K562 (cell line): ENCODE results near the gene KDM2A. TPM values are rescaled to one million over a fixed set of nuclear protein-coding genes. Genes with fewer than 3 reads are reported as not detected.

Experiments used
- ATAC-seq: fragments of 200-7000 bp; cut with Tn5 transposase; 3 replicates; pipeline ENCODE4 v1.9.1; 2020; ENCODE audit warnings: moderate library complexity
- BruUV-seq: library from RNA; stranded (reverse); fragments of 400-500 nt; replicated peaks from 2 replicates; lab custom pipeline; 2021; lab: Mats Ljungman, UMichigan
- CTCF ChIA-PET: fragments of 300-600 bp; formaldehyde crosslinking; extraction: SDS; loops from one replicate; lab custom pipeline; 2021; ENCODE audit warnings: low intra/inter-chr PET ratio; lab: Yijun Ruan, JAX
- POLR2A ChIA-PET: fragments of 300-600, 350-650 bp; sonication (Branson Sonifier 250); formaldehyde crosslinking; extraction: SDS; loops from one replicate; lab custom pipeline; 2021; ENCODE audit warnings: antibody characterized with exemption, inconsistent platforms; lab: Yijun Ruan, JAX
- DNase-seq, 4 experiments: peaks; one replicate each; pipeline versions ENCODE4 v3.0.0 to v3.0.0-alpha.2; 2011 to 2018; ENCODE audit warnings: low spot score in 3 of 4, mixed read lengths in 3 of 4; ENCODE audit errors: extremely low read depth in 1 of 4
- FAIRE-seq: peaks from 2 replicates; lab custom pipeline; 2011; peaks lifted over from hg19 to GRCh38; lab: Jason Lieb, UNC
- H2AFZ ChIP-seq: 2 replicates; pipeline ENCODE4 v1.6.0; 2011; ENCODE audit warnings: low read depth, low read length, control low read depth, inconsistent platforms
- H3K27ac ChIP-seq: fragments of 200-600 bp; 3 replicates; pipeline ENCODE4 v1.8.0; 2011; ENCODE audit warnings: low read depth, mild to moderate bottlenecking, control low read depth, inconsistent platforms, low read length, moderate library complexity, mixed read lengths; ENCODE audit errors: extremely low read depth
- H3K27me3 ChIP-seq, 2 experiments: fragments of 300-600 bp in 1 of 2; 2 replicates in 1 of 2; 3 replicates in 1 of 2; pipeline versions ENCODE4 v1.6.0 to v1.8.0; 2011; ENCODE audit warnings: inconsistent platforms in 2 of 2, low read length in 2 of 2, mild to moderate bottlenecking in 1 of 2, mixed read lengths in 1 of 2, moderate library complexity in 1 of 2; ENCODE audit not compliant: control insufficient read depth in 2 of 2, insufficient read depth in 2 of 2
- H3K36me3 ChIP-seq: fragments of 300-600 bp; 3 replicates; pipeline ENCODE4 v1.8.0; 2011; ENCODE audit warnings: mild to moderate bottlenecking, low read length, inconsistent platforms; ENCODE audit not compliant: control insufficient read depth, insufficient read depth
- H3K4me1 ChIP-seq, 2 experiments: fragments of 200-600 bp in 1 of 2; replicated peaks in 1 of 2; 2 replicates in 1 of 2; 3 replicates in 1 of 2; pipeline versions ENCODE4 v1.5.1 to v1.8.0; 2011; ENCODE audit warnings: inconsistent platforms in 2 of 2, low read length in 2 of 2, mild to moderate bottlenecking in 1 of 2, mixed read lengths in 1 of 2, moderate library complexity in 1 of 2; ENCODE audit not compliant: control insufficient read depth in 2 of 2, insufficient read depth in 2 of 2
- H3K4me2 ChIP-seq: 2 replicates; pipeline ENCODE4 v1.6.1; 2011; ENCODE audit warnings: low read length, control low read depth, inconsistent platforms, mixed read lengths; ENCODE audit not compliant: insufficient read depth
- H3K4me3 ChIP-seq: fragments of 200-600 bp; sonication (generic), shearing (Covaris generic); 2 replicates; pipeline ENCODE4 v1.5.1; 2016; ENCODE audit warnings: control low read depth, inconsistent platforms
- H3K79me2 ChIP-seq: fragments of 200-600 bp; 3 replicates; pipeline ENCODE4 v1.8.0; 2011; ENCODE audit warnings: low read length, inconsistent platforms; ENCODE audit not compliant: control insufficient read depth, insufficient read depth
- H3K9ac ChIP-seq, 2 experiments: 2 replicates each; pipeline versions ENCODE4 v1.6.0 to v1.6.1; 2011; ENCODE audit warnings: low read depth in 2 of 2, low read length in 2 of 2, control low read depth in 1 of 2, inconsistent platforms in 1 of 2, mild to moderate bottlenecking in 1 of 2, mixed read lengths in 1 of 2; ENCODE audit not compliant: insufficient read depth in 1 of 2
- H3K9me1 ChIP-seq: one replicate; pipeline ENCODE4 v1.6.0; 2011; ENCODE audit warnings: inconsistent platforms, mild to moderate bottlenecking, low read length, moderate library complexity; ENCODE audit not compliant: control insufficient read depth, insufficient read depth
- H3K9me3 ChIP-seq: replicated peaks from 2 replicates; pipeline ENCODE4 v1.5.1; 2011; ENCODE audit warnings: low read depth, low read length, inconsistent platforms; ENCODE audit not compliant: control insufficient read depth, insufficient read depth
- H4K20me1 ChIP-seq: replicated peaks from 2 replicates; pipeline ENCODE4 v1.6.1; 2011; ENCODE audit warnings: low read length, inconsistent platforms, mixed read lengths; ENCODE audit not compliant: control insufficient read depth, insufficient read depth
- CGGBP1 ChIP-seq: fragments of 250-450 bp; sonication (Bioruptor Pico); IDR thresholded peaks from 2 replicates; pipeline ENCODE4 v1.9.0; 2021; ENCODE audit warnings: mild to moderate bottlenecking
- DIDO1 ChIP-seq: fragments of 450-650 bp; IDR thresholded peaks from 2 replicates; pipeline ENCODE4 v1.6.1; 2016; ENCODE audit warnings: low read depth, missing biosample characterization, missing genetic modification characterization
- ERF ChIP-seq: fragments of 450-650 bp; formaldehyde crosslinking; IDR thresholded peaks from 2 replicates; pipeline ENCODE4 v1.4.0; 2020; ENCODE audit warnings: mild to moderate bottlenecking, mixed read lengths
- NFIC ChIP-seq: fragments of 450-650 bp; IDR thresholded peaks from 2 replicates; pipeline ENCODE4 v1.6.1; 2017; ENCODE audit warnings: mild to moderate bottlenecking, inconsistent platforms
- NR2C1 ChIP-seq, 2 experiments: fragments of 450-650 bp; IDR thresholded peaks; 2 replicates each; pipeline ENCODE4 v1.6.1; 2017; ENCODE audit warnings: mild to moderate bottlenecking in 2 of 2, antibody characterized with exemption in 1 of 2, inconsistent platforms in 1 of 2, missing compliant biosample characterization in 1 of 2, missing genetic modification characterization in 1 of 2
- SNRNP70 ChIP-seq: fragments of 200-400 bp; formaldehyde crosslinking; optimal IDR thresholded peaks from 2 replicates; pipeline ENCODE3; 2017; ENCODE audit warnings: low read depth, low read length
- whole genome bisulfite sequencing: fragments of 100-300 bp; shearing (Covaris generic); methylation state at CpG from one replicate; pipeline ENCODE4 v1.1.6; 2016; ENCODE audit warnings: low coverage, mixed read lengths; ENCODE audit not compliant: insufficient coverage; ENCODE audit errors: missing lambda C conversion rate; 5-methylcytosine and 5-hydroxymethylcytosine counted together
- in situ Hi-C: fragments of 300-500 bp; cut with MboI; formaldehyde crosslinking; loops from 4 replicates; pipeline ENCODE4 v1.15.0; 2018; ENCODE audit warnings: inconsistent platforms, mixed read lengths
- intact Hi-C: fragments of 100-400 bp; cut with micrococcal nuclease; formaldehyde crosslinking; loops from 2 replicates; pipeline ENCODE4 v1.14.2; 2022
- polyA plus RNA-seq, 8 experiments: library from polyadenylated mRNA; depleted of rRNA in 4 of 8; stranded (reverse) in 5 of 8; unstranded in 3 of 8; fragments of >200 nt; fragmentation: Nextera tagmentation in 2 of 8; fragmentation: Illumina TruSeq in 1 of 8; extraction: Ambion mirVana in 2 of 8; extraction: Trizol in 1 of 8; gene quantifications; 2 replicates each; pipeline versions ENCODE4 v1.2.1 to v1.2.3, GENCODE V29; 2011 to 2014; ENCODE audit warnings: inconsistent platforms in 1 of 8, missing spikeins in 1 of 8
- total RNA-seq, 7 experiments: library from RNA; depleted of rRNA in 6 of 7; stranded (reverse); fragments of >200 nt in 6 of 7; fragmentation: Illumina TruSeq in 2 of 7; extraction: Trizol in 2 of 7; gene quantifications; 2 replicates each; pipeline versions ENCODE4 v1.2.1 to v1.2.3, GENCODE V29; 2011 to 2021; ENCODE audit warnings: low replicate concordance in 1 of 7
- TF ChIP-seq, protein P1 (sequence below), 2 experiments: IDR thresholded peaks in 1 of 2; conservative IDR thresholded peaks in 1 of 2; 2 replicates each; pipeline ENCODE4 v1.6.1; 2016; ENCODE audit warnings: low read depth in 2 of 2, mild to moderate bottlenecking in 1 of 2, missing compliant biosample characterization in 1 of 2, missing genetic modification characterization in 1 of 2, moderate library complexity in 1 of 2

The KDM2A gene
- total and polyA plus RNA-seq, 9 of the 15 experiments (the other 6 are each of a cell fraction or from before 2014, with no cell fraction given): 5.0 to 39.3 (median 21.3) TPM

DNA sequence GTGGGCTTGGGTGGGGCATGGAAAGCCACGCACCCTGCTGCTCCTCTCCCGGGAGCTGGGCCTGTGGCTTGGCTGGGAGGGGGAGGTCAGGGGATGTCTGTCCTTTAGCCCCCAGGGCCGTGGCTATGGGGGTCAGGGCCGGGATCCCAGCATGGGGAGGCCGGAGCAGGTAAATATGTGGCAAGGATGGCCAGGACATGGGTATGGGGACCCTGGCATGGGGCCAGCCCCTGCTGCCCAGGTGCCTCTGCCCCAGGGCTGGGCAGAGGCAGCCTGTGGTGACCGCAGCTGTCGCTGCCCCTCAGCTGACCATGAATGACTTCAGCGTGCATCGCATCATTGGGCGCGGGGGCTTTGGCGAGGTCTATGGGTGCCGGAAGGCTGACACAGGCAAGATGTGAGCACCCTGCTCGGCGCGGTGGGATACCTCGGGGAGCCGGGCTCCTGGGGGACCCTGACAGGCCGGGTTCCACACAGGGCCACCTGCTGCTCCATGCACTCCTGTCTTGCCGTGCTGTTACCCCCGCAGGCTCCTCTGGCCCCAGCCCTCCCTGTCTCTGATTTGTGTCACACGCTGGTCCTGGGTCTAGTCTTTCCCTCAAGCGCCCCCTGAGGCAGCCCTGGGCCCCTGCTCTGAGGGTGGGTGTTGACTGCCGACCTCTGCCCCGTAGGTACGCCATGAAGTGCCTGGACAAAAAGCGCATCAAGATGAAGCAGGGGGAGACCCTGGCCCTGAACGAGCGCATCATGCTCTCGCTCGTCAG is 161.9 kb downstream of the KDM2A start:
- WGBS: 96% methylated on average over 23 of the region's 31 CpGs
- no peak overlapping the region for H3K4me2 ChIP-seq
- no peaks in the 10 kb centered on the region for H4K20me1 ChIP-seq
- H3K27me3 ChIP-seq: no peaks in the 10 kb centered on the region
- H3K4me3 ChIP-seq: no peak overlapping the region
- no peak for DNase-seq
- in situ Hi-C loops (no loop called here), intact Hi-C loops (no loop called here)
- TF ChIP-seq NFIC: peak; percentile 29; the same call in 1 of the 2 replicates
- no peak for TF ChIP-seq CGGBP1 (CRISPR knock-in tag)
- TF ChIP-seq ERF (CRISPR knock-in tag): no peak
- TF ChIP-seq NR2C1 (IDR thresholded peaks at IDR 0.05): no peak
- TF ChIP-seq NR2C1 (tag; IDR thresholded peaks at IDR 0.05): no peak
- TF ChIP-seq DIDO1 (tag): no peak
- TF ChIP-seq, protein P1, sequence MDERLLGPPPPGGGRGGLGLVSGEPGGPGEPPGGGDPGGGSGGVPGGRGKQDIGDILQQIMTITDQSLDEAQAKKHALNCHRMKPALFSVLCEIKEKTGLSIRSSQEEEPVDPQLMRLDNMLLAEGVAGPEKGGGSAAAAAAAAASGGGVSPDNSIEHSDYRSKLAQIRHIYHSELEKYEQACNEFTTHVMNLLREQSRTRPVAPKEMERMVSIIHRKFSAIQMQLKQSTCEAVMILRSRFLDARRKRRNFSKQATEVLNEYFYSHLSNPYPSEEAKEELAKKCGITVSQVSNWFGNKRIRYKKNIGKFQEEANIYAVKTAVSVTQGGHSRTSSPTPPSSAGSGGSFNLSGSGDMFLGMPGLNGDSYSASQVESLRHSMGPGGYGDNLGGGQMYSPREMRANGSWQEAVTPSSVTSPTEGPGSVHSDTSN (CRISPR knock-in tag; IDR thresholded peaks at IDR 0.05; ENCODE audit: low read depth): no peak
- TF ChIP-seq, protein P1 (tag; conservative IDR thresholded peaks at IDR 0.05; ENCODE audit: low read depth): no peak
- no peak for TF ChIP-seq SNRNP70
- H3K4me1 ChIP-seq: peaks cover 23 to 67% of the 10 kb centered on the region in 2 experiments
- H3K9ac ChIP-seq: peak overlapping the region in 1 of 2 experiments; percentile 64; a peak in 2 of 4 replicates
- no peak overlapping the region for H3K27ac ChIP-seq
- FAIRE-seq: no peak
- CTCF ChIA-PET: no interaction called here
- peaks cover 34% of the 10 kb centered on the region for H3K79me2 ChIP-seq
- H3K9me1 ChIP-seq: no peaks in the 10 kb centered on the region
- H2AFZ ChIP-seq: no peak overlapping the region
- no TSS peak for BruUV-seq
- POLR2A ChIA-PET: interaction anchor here (0.6 kb wide), 1 partner anchor 187 kb away, joined by 3 read pairs; no protein-coding TSS in a partner anchor
- H3K9me3 ChIP-seq: no peaks in the 10 kb centered on the region
- H3K36me3 ChIP-seq: peaks cover 92% of the 10 kb centered on the region; the same call in 2 of the 3 replicates
- ATAC-seq: no peak
